Inflammatory macrophage treated with lipopolysaccharide for 4 hours (primary cell): ENCODE data around the gene C1orf159.

Experiments used
- DNase-seq: peaks from one replicate; pipeline ENCODE4 v3.0.0-alpha.2; 2020

The C1orf159 gene

GRCh38 chr1:1090424-1091343, 25.2 kb downstream of the C1orf159 start:
- no peak for DNase-seq

- no peak for DNase-seq
Observed at GRCh38 chr1:1089731-1090423, 26.0 kb downstream of the C1orf159 start.

DNA sequence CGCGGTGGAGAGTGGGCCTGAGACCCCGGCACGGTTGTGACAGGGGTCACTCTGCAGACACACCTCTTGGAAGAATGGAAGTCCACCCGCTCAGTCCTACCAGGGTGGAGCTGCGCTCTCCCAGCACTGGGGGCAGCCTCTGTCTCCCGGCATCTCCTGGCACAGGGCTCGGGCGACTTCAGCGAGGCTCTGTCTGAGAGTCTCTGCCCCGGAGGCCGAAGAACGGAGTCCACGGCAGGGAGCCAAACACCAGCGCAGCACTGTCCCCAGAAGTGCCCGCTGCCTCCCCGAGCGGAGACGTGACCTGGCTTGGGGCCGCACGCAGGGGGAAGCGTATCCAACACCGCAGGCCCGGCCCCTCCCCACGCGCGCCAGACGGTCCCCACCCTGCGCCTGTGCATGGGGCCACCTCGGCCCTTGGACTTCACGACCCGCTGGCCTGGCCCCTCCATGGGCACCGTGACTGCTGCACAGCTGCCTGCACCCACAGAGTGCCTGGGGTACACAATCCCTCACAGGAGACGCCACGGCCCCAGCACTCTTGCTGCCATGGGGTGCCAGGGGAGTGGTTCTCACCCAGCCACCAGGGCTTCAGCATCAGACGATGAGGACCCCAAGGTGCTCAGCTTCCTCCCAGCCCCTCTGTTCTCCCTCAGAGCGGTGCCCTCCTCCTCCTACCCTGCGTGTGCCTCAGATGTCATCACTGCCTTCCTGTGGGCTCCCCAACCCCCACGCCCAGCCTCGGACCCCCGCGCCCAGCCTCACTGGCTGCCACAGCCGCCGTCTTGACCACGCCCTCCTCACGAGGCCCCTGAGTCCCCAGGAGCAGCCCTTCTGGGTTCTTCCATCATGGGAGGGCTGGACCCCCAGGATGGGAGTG, 26.8 kb downstream of the C1orf159 start:
- no peak for DNase-seq

GRCh38 chr1:1088029-1088800, 27.7 kb downstream of the C1orf159 start:
- no peak for DNase-seq

DNA sequence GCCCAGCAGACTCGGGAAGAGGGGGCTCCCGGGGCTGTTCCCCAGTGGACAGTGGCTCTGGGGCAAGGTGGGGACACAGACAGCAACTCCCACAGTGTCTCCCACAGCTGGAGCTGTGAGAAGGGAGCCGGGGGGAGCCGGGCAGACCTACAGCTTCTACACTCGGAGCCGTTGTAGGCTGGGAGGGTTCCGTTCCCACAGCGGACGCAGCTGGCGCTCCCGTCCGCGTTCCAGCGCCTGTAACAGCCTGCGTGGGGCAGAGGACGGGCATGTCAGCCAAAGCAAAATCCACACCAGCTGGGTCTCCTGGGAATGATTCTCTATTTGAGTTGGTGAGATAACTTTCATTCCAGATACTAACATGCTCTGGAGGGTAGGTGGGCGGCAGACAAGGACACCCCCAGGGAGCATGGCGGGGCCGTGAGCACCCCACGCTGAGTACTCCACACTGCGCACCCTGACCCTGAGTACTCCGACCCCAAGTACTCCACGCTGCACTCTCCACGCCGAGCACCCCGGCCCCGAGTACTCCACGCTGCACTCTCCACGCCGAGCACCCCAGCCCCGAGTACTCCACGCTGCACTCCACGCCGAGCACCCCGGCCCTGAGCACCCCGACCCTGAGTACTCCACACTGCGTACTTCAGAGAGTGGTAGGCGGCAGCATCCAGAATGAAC, 28.4 kb downstream of the C1orf159 start:
- no peak for DNase-seq

GRCh38 chr1:1086911-1087341, 29.0 kb downstream of the C1orf159 start:
- DNase-seq = no peak

- no peak for DNase-seq
Observed at GRCh38 chr1:1085911-1086841, 29.7 kb downstream of the C1orf159 start.

- DNase-seq = no peak
Observed at GRCh38 chr1:1085171-1085841, 30.6 kb downstream of the C1orf159 start.

DNA sequence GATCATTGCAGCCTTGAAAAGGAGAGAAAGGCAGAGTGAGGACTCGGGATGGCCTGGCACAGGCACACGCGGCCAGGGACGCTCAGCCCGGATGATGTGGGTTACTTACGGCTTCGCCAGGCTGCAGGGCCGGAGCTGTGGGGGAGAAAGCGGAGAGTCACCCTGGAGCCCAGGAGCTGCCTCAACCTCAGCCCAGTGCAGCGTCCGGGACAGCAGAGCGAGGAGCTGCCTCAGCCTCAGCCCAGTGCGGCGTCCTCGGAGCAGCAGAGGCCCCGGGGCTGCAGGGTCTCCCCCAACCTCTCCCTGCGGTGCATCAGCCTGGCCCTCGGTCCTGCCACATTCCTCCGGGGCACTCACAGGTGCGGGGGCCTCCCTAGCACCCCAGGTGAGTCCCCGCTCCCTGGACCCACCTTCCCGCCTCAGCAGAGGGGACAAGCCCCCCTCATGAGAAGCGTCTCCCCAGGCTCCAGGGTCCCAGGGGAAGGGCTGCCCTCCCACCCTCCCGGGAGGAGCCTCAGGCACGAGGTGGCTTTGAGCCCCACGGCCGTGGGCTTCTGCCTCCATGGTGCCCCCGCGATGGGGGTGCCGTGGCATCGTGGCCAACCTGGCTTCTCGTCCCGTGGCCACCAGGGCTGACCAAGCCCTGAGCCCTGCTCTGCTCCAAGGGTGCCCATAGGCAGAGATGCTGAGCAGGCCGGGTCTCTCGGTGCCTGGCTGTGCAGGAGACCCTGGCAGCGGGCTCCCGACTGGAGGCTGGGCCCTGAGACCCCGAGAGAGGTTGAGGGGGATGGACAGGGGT, 31.3 kb downstream of the C1orf159 start:
- DNase-seq = no peak

GRCh38 chr1:1083416-1084371, 32.2 kb downstream of the C1orf159 start:
- DNase-seq = no peak

DNA sequence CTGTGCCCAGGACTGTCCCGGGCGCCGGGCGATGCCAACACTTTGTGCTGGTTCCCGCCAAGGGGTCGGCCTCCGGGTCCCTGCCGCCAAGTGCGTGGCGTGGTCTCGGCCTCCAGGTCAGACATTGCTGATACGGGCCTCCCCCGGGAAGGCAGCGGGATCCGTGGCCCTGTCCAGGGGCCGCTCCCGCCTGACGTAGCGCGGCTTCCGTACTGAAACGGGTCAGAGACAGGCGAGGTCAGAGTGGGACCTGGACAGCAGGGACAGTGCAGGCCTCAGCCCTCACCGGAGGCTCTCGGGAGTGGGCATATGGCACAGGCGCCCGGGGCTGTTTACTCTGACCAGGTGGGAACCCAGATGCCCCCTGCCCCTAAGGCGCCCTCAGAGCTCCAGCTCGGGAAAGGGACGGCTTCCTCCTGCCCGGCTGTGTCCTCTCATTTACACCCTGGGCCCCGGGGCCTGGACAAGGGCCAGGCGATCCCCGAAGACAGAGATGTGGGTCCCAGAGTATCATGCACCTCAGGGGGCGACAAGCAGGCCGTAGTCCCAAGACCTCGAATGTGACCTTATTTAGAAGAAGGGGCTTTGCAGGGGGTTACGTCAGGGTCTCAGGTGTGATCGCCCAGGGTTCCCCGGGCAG, 33.0 kb downstream of the C1orf159 start:
- no peak for DNase-seq

GRCh38 chr1:1082239-1082775, 33.6 kb downstream of the C1orf159 start:
- no peak for DNase-seq

GRCh38 chr1:1081311-1082238, 34.3 kb downstream of the C1orf159 start:
- no peak for DNase-seq

DNA sequence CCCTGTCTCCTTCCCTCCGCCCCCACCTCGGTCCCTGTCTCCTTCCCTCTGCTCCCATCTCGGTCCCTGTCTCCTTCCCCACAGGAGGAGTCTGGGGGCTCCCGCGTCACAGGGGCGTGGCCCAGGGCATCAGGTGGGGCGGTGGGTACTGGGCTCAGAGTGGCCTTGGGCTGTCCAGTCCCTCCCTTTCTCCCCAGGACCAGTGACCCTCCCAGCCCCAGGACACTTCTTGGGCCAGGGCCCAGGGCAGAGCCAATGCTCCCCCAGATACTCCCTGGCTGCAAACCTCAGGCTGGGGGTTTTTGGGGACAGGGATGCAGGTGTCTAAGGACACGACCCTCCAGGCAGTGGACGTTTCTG, 35.0 kb downstream of the C1orf159 start:
- no peak for DNase-seq

- DNase-seq = no peak
Observed at GRCh38 chr1:1080122-1080757, 35.6 kb downstream of the C1orf159 start.
